Common myeloid progenitor, CD34-positive (primary cell): ENCODE data around the gene DPEP3.
"Not testable (repeated sequence)": the region's sequence is repeated elsewhere in the genome, so short reads cannot be mapped to it uniquely, and the experiment has no call there.

Source experiments
- CTCF ChIA-PET: fragments of 350-600 bp; sonication (Branson Sonifier 250); formaldehyde crosslinking; loops from one replicate; lab custom pipeline; 2021; ENCODE audit warnings: antibody characterized with exemption; lab: Charles Lee
- POLR2A ChIA-PET: fragments of 350-600 bp; sonication (Branson Sonifier 250); formaldehyde crosslinking; loops from one replicate; lab custom pipeline; 2021; ENCODE audit warnings: antibody characterized with exemption; lab: Charles Lee
- DNase-seq, 3 donors: peaks; one replicate each; pipeline versions ENCODE4 v3.0.0 to v3.0.0-alpha.2; 2013
- H3K27ac ChIP-seq, 2 experiments: 1 replicate in 1 of 2; 2 replicates in 1 of 2; pipeline ENCODE4 v1.7.0; 2013; ENCODE audit warnings: inconsistent platforms in 2 of 2, low read length in 2 of 2, mild to moderate bottlenecking in 2 of 2, low read depth in 1 of 2, moderate library complexity in 1 of 2; ENCODE audit not compliant: severe bottlenecking in 2 of 2, insufficient read depth in 1 of 2, poor library complexity in 1 of 2
- H3K27me3 ChIP-seq, 5 experiments: replicated peaks in 2 of 5; 1 replicate in 3 of 5; 2 replicates in 2 of 5; pipeline versions ENCODE4 v1.6.1 to v1.7.0; 2013; ENCODE audit warnings: low read length in 4 of 5, mild to moderate bottlenecking in 2 of 5, moderate library complexity in 2 of 5, inconsistent platforms in 1 of 5; ENCODE audit not compliant: insufficient read depth in 5 of 5, control insufficient read depth in 4 of 5
- H3K36me3 ChIP-seq, 4 experiments: 1 replicate in 2 of 4; 2 replicates in 2 of 4; pipeline versions ENCODE4 v1.6.1 to v1.7.0; 2013; ENCODE audit warnings: low read length in 3 of 4, control low read depth in 1 of 4, mild to moderate bottlenecking in 1 of 4; ENCODE audit not compliant: control insufficient read depth in 4 of 4, insufficient read depth in 4 of 4
- H3K4me1 ChIP-seq, 4 experiments: 1 replicate in 3 of 4; 2 replicates in 1 of 4; pipeline versions ENCODE4 v1.6.1 to v1.7.1; 2013; ENCODE audit warnings: low read length in 3 of 4, mild to moderate bottlenecking in 3 of 4, control low read depth in 1 of 4, inconsistent platforms in 1 of 4, moderate library complexity in 1 of 4; ENCODE audit not compliant: control insufficient read depth in 4 of 4, insufficient read depth in 4 of 4; ENCODE audit errors: control extremely low read depth in 1 of 4
- H3K4me3 ChIP-seq, 7 experiments: 1 replicate in 4 of 7; 2 replicates in 3 of 7; pipeline versions ENCODE4 v1.5.1 to v1.7.0; 2013; ENCODE audit warnings: mild to moderate bottlenecking in 7 of 7, low read length in 6 of 7, moderate library complexity in 6 of 7, inconsistent platforms in 2 of 7, low read depth in 2 of 7, control low read depth in 1 of 7; ENCODE audit not compliant: insufficient read depth in 4 of 7, control insufficient read depth in 1 of 7; ENCODE audit errors: extremely low read depth in 1 of 7
- H3K9me3 ChIP-seq, 5 experiments: 1 replicate in 4 of 5; 2 replicates in 1 of 5; pipeline versions ENCODE4 v1.6.1 to v1.7.1; 2013; ENCODE audit warnings: low read length in 4 of 5, mild to moderate bottlenecking in 2 of 5, inconsistent platforms in 1 of 5, low read depth in 1 of 5, moderate library complexity in 1 of 5; ENCODE audit not compliant: control insufficient read depth in 4 of 5, insufficient read depth in 2 of 5; ENCODE audit errors: control extremely low read depth in 1 of 5
- WGBS: methylation state at CpG from one replicate; pipeline ENCODE4 v1.1.5; 2013; ENCODE audit not compliant: insufficient coverage; 5-methylcytosine and 5-hydroxymethylcytosine counted together

Gene DPEP3

GRCh38 chr16:67976205-67976604, 4.1 kb downstream of the DPEP3 start:
- Histone ChIP-seq H3K36me3 (no peaks in the 10 kb centered on the region), H3K4me1 (no peaks in the 10 kb centered on the region), H3K4me3 (no peak overlapping the region), H3K9me3 (no peaks in the 10 kb centered on the region), H3K27me3 (no peaks in the 10 kb centered on the region), H3K27ac (no peak overlapping the region)
- POLR2A ChIA-PET = no interaction called here
- DNase-seq = no peak
- 100% methylated on average over 2 of the region's 2 CpGs for WGBS
- CTCF ChIA-PET = no interaction called here

GRCh38 chr16:67975321-67976105, 4.8 kb downstream of the DPEP3 start:
- POLR2A ChIA-PET = no interaction called here
- CTCF ChIA-PET = no interaction called here
- WGBS = 92% methylated on average over 9 of the region's 14 CpGs

GRCh38 chr16:67972285-67972684, 8.0 kb downstream of the DPEP3 start:
- H3K27ac ChIP-seq, H3K36me3 ChIP-seq, DNase-seq, H3K27me3 ChIP-seq, H3K4me3 ChIP-seq, H3K9me3 ChIP-seq: not testable (repeated sequence)
- H3K4me1 ChIP-seq = peaks cover 0 to 19% (median 13%) of the 10 kb centered on the region in 4 experiments
- WGBS = 92% methylated on average over 5 of the region's 7 CpGs
- POLR2A ChIA-PET = interaction anchor here (0.6 kb wide), 1 partner anchor 356 kb away, joined by 3 read pairs; no protein-coding TSS in a partner anchor
- CTCF ChIA-PET = interaction anchor here (1.4 to 7.6 kb wide), 5 partner anchors 12 to 93 kb away, joined by 4 to 69 read pairs (median 4); partner anchors contain the start of gene DPEP3

More at GRCh38 chr16:67975321-67976105, 4.8 kb downstream of the DPEP3 start:
- Histone ChIP-seq H3K4me3 (no peak overlapping the region), H3K27me3 (no peaks in the 10 kb centered on the region), H3K36me3 (no peaks in the 10 kb centered on the region), H3K27ac (no peak overlapping the region), H3K4me1 (no peaks in the 10 kb centered on the region), H3K9me3 (no peaks in the 10 kb centered on the region)
- DNase-seq = no peak

- Histone ChIP-seq H3K36me3 (no peaks in the 10 kb centered on the region), H3K9me3 (no peaks in the 10 kb centered on the region), H3K27me3 (no peaks in the 10 kb centered on the region), H3K4me1 (peaks cover 0 to 27% (median 18%) of the 10 kb centered on the region in 4 experiments), H3K27ac (no peak overlapping the region), H3K4me3 (no peak overlapping the region)
- CTCF ChIA-PET = interaction anchor here (1.7 to 7.6 kb wide), 3 partner anchors 13 to 24 kb away, joined by 4 to 69 read pairs (median 8); partner anchors contain the start of gene DPEP3
- no peak for DNase-seq
- 100% methylated on average over 7 of the region's 9 CpGs for WGBS
- POLR2A ChIA-PET = no interaction called here
Measured at GRCh38 chr16:67971111-67971510, 9.2 kb downstream of the DPEP3 start.

- CTCF ChIA-PET = interaction anchor here (0.9 to 7.6 kb wide), 3 partner anchors 15 to 33 kb away, joined by 3 to 69 read pairs (median 3); partner anchors contain the start of gene DPEP3
Measured at GRCh38 chr16:67969254-67970039, 10.9 kb downstream of the DPEP3 start.

GRCh38 chr16:67968400-67969253, 11.7 kb downstream of the DPEP3 start, which contains the start of gene SLC12A4:
Gene SLC12A4 (minus strand): TSS chr16:67968637. CDS start chr16:67968553, 84 bp downstream.
- Histone ChIP-seq H3K4me1 (peaks cover 0 to 30% (median 20%) of the 10 kb centered on the region in 4 experiments), H3K27me3 (no peaks in the 10 kb centered on the region), H3K4me3 (peak within 1 kb of the TSS; percentile 60 to 89 (median 82)), H3K27ac (peak within 1 kb of the TSS in 1 of 2 experiments; percentile 68), H3K36me3 (no peaks in the 10 kb centered on the region), H3K9me3 (no peaks in the 10 kb centered on the region)
- ChIA-PET CTCF (interaction anchor here (0.9 to 7.6 kb wide), 4 partner anchors 16 to 34 kb away, joined by 3 to 69 read pairs (median 3); partner anchors contain the start of gene DPEP3), POLR2A (interaction anchor here (1.0 to 2.1 kb wide), 4 partner anchors 13 to 100 kb away, joined by 3 to 12 read pairs (median 6); partner anchors contain the start of genes DPEP3 and PSMB10)
- WGBS = under 1% methylated on average over 73 of the region's 78 CpGs
- peak; percentile 68 to 90 (median 89) for DNase-seq

More at GRCh38 chr16:67969254-67970039, 10.9 kb downstream of the DPEP3 start:
- Histone ChIP-seq H3K27me3 (no peaks in the 10 kb centered on the region), H3K27ac (peak overlapping the region in 1 of 2 experiments; percentile 68), H3K36me3 (no peaks in the 10 kb centered on the region), H3K4me3 (peak overlapping the region; percentile 60 to 89 (median 82)), H3K9me3 (no peaks in the 10 kb centered on the region), H3K4me1 (peaks cover 0 to 30% (median 20%) of the 10 kb centered on the region in 4 experiments)
- POLR2A ChIA-PET = interaction anchor here (1.1 to 2.1 kb wide), 3 partner anchors 12 to 100 kb away, joined by 3 to 12 read pairs (median 8); partner anchors contain the start of gene DPEP3
- DNase-seq = peak; percentile 14 to 55 (median 51)
- WGBS = 52% methylated on average over 22 of the region's 40 CpGs
